Hindlimb muscle (tissue), 1 donor: Measurements from ENCODE around the gene CPZ. TPM values are rescaled to one million over a fixed set of nuclear protein-coding genes. Genes with fewer than 3 reads are reported as not detected.

Source experiments
- DNase-seq: peaks from one replicate; pipeline ENCODE4 v3.0.0-alpha.2; 2013
- polyA plus RNA-seq: library from polyadenylated mRNA; unstranded; fragments of 120-200 nt; gene quantifications from one replicate; pipeline ENCODE4 v1.2.1, GENCODE V29; 2013; ENCODE audit not compliant: insufficient read length

CPZ gene
- polyA plus RNA-seq, 1 donor, result 6.0 TPM

DNA sequence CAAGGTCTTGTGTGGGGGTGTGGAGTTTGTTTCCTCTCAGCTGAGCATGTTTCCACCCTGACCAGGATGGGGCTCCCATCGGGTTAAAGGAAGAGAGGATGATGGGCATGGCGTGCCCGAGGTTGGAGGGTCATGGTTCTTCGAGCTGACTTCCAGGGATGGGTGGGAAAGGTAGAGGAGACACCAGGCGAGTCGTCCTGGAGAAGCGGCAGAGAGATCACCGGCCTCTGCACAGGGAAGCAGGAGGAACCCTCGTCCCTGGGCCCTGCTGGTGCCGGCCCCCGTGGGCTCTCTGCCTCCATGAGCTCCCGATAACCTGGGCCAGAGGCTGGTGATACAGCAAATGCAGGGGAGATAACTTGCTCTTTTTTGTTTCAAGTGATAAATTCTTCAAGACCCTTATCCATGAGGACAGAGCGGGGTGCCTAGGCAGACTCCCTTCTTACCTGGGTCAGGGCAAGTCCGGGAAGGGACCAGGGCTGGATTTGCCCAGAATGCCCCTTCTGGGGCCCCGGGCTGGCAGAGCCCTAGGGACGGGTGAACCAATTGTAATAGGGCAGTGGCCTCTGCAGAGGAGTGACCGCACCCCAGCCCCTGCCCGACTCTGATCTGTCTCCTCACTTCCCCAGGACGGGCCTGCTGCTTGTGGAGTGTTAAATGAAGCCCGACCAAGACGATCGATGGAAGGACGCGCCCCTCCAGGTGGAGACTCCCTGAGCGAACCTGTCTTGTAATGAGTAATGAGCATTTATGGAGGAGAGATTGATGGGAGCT, 63.0 kb downstream of the CPZ start:
- no peak for DNase-seq

DNA sequence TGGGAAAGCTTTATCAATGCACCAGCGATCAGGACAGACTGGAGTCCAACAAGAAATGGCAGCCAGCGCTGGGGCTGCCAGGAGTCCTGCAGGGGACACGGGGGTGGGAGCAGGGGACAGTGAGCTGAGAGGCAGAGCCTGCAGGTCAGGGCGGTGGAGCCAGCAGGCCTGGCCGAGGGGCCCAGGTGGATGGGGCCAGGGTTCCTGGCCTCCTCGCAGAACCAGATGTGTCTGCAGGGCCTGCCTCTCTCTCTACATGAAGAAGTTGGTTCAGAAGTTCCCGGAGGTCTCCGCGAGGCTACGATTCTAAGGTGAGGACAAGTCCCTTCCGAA, 63.6 kb downstream of the CPZ start:
- DNase-seq, result no peak

DNA sequence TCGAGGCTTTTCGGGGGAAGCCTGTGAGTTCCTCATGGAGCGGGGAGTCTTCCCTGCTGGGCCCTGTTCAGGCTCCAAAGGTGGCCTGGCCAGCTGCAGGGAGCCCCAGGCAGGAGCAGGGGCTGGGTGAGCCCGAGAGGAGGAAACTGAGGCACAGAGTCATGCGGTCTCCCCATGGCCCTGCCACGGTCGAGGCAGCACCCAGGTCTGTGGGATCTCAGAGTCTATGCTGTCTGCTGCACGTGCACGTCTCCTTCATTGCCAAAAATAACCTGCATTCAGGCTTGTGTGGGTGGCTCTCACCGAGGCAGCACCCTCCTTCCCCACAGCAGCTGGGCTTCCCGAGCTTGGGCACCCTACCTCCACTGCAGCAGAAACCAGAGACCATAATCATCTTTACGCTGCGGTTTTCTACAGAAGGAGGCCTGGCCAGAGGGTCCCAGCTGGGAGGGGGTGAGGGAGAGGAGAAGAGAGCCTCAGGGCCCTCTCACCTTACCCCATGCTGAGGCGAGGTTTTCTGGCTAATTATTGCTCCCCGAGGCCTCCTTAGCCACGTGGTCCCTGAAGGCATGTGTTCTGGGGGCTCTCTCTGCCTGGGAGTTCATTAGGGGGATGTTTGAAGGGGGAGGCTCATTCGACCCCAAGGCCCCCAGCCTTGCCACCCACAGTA, 64.3 kb downstream of the CPZ start:
- no peak for DNase-seq

DNA sequence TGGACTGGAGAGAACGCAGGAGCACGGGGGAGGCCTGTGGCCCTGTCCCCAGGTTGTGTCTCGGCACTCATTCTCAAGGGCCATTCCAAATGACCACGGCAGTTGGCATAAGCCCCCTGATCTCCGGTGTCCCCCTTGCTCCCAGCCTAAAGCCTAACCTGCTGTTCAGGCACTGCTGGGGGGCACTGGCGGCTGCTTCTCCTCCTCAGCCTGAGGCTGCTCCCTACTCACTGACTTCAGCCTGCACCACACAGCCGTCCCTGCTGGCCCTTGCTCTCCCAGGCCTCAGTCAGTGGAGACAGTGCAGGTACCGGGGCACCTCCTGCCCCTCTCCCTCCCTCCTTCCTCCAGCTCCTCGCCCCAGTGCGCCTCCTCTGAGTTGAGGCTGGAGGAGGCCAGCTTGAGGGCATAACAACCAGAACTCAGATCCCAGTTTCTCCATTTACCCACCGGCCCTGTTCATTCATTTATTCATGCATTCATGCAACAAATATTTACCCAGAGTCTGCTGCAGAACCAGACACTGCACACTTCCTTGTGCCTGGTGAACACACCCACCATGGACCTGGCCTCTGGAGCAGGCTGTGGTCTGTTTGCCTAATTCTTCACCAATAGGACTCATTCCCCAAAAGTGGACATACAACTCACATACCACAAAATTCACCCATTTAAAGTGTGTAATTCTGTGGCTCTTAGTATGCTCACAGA, 65.0 kb downstream of the CPZ start:
- no peak for DNase-seq

DNA sequence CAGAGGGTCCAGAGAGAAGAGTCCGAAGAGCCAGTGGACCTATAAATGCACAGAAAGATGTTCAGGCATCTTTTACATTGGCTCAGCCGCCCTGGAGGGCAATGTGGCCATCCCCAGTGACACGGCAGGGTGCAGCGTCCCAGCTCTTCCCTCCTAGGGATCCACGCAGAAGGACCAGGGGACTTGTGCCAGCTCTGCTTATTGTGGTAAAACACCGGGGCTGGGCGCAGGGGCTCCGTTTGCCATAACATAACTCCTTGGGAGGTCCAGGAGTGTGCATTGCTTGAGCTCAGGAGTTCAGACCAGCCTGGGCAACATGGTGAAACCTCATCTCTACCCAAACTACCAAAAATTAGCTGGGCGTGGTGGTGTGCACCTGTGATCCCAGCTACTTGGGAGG, 70.2 kb downstream of the CPZ start:
- no peak for DNase-seq

DNA sequence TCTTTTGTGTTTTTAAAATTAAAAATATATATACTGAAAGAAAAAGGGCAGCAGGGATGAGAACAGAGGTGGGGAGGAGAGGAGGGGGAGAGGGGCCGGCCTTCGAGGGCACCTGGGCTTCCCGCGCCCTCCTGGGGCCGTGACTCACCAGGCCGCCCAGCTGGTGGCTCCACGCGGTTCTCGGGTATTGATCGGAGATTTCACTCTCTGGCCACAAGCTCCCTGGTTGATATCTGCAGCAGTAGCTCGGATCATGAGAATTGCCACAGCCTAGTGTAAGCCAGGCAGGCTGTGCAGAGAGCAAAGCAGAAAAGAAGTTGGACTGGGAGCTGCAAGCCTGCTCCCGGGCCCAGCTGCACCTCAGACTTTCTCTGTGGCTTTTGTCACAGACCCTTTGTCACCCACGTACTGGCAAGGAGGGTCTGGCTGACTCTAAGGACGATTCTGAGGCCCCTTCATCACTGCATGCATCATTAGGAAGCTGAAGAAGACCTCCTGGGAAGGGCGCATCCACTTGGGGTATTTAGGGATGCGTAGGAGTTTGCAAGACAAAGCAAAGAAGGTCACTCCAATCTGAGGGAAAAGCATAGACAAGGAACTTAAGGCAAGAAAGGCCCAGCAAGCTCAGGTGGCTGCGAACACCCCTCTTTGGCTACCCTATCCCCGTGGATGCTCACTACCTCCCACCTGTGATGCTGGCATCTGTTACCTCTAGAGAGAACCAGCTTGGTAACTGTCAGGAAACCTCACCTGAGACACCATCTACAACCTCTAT, 71.7 kb downstream of the CPZ start:
- DNase-seq, result no peak

DNA sequence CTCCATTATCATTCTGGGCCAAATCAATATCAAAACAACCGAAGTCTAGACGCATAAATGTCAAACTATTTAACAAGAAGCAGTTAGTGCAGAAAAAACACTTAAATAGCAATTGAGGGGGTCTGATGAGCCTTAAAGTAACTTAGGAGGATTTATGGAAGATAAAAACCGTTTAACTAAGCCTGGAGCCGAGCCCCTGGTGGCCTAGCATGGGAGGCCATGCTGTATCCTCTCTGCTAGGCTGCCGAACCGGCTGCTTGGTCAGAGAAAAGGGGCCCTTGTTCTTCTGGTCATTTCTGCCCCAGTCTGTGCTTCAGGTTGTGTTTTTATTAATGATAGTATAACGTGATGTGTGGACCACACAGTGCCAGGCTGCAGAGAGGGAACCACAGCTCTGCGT, 72.4 kb downstream of the CPZ start:
- no peak for DNase-seq

DNA sequence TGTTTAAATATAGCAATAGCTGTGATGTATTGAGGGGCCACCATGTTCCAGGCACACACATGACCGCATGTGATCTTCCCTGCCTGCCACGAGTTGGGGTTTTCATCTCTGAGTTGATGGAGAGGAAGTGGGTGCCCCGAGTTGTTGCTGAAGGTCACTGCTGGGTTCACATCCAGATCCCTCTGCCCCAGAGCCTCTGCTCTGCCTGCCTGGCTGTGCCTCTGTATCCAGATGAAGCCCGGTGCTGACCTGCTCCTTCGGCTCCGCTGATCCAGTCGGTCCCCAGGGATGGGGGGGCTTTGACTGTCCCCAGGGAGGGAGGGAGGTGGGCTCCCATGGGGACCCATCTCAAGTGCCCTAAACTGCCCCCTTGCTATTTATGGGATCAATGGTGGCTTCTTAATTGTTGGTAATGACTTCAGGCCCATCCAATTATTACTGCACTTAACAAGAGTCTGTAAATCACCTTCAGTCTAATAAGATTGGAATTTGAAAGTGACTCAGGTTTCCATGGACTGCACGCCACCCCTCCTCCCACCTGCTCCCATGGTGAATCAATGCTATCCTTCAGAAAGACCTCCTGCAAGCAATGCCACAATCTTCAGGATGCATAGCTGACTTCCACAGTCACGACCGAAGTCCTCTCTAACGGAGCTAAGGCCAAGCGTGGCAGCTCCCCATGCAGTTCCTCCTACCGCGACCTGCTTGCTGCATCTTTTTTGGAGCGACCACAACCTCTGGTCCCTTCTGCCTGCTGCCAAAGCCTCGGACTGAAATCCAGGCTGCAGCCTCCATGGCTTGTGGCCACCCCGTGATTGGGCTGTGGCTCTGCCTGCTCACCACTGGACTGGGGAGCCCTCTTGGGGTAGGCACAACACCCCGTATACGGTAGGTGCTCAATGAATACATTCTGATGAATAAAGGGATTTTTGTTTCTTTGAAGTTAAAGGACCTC, 73.1 kb downstream of the CPZ start:
- no peak for DNase-seq

DNA sequence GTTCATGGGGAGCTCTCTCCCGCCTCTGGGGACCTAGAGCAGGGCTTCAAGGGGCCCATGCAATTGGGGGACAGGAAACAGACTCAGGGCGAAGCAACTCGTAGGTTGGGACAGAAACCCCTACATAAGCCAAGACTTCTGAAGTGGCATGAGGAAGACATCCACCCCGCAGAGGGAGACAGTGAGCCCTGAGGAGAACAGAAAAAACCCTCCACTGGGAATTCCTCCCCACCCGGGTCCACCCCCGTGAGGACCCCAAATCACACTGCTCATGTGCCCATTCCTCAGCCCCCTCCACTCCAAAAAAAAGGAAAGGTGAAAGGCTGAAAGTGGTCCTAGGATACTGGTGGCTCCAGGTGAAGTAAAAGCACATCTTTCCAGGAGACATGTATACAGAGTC, 74.0 kb downstream of the CPZ start:
- no peak for DNase-seq

Other genes with a start within 250 kb of the CPZ start
- 15.2 TPM for gene ACOX3, start 152.0 kb upstream of the CPZ start, polyA plus RNA-seq
- gene TRMT44, start 152.0 kb upstream of the CPZ start, polyA plus RNA-seq, result 12.2 TPM
- gene GPR78, start 12.4 kb upstream of the CPZ start, polyA plus RNA-seq, result 0.75 TPM